ENCODE measurements around the gene LECT2.
A peak's percentile ranks its signal among the peaks of the same experiment; 100 is the strongest.

The LECT2 gene

GRCh38 chr5:135978993-135979392 lies 24.2 kb upstream of the LECT2 start:
- DNase-seq (ENCODE audit: low read depth in 2 of 3, low spot score in 1 of 3) = no peak

DNA sequence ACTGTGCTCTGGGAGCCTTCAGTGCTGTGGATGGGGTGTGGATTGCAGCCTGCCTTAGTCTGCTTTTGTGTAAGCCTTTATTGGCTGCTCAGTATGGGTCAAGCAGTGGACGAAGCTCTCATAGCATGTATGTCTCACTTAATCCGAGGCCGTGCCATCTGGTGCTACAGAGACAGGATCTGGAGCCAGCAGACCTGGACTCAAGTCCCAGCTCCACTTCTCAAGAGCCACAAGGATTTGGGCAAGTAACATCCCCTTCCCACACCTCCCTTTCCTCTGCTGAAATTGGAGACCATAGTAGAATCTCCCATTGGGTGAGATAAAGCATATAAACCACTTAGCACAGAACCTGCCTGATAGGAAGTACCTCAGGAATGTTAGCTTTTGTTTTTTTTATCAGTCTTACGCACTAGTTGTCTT lies 23.4 kb upstream of the LECT2 start:
- no peak for DNase-seq (ENCODE audit: low read depth in 2 of 3, low spot score in 1 of 3)

DNA sequence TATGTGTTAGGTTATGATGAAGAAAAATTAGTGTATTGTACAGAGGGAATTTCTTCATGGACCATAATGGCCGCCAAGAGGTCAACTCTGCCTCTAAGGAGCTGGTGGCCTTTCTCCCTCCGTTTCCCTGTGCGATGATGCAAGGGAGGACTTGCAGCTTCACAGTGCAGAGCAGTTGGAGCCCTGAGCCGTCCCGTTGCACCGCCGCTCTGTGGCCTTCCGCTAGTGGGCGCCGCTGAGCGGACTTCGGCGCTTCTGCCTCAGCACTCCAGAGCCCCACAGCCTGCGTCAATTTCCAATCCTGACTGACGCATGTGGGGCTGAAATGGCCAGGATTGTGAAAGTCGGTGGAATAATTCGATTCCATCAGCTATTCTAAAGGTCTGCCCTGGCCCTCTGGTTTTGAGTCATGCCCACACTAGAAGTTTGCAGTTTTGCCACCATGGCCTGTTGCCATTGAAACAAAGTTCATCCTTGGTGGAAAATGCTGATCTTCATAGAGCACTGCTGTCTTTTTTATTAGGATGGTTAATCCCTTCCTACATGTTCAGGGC lies 22.7 kb upstream of the LECT2 start:
- DNase-seq (ENCODE audit: low read depth in 2 of 3, low spot score in 1 of 3) = peak; percentile 25 to 35 (median 33)

DNA sequence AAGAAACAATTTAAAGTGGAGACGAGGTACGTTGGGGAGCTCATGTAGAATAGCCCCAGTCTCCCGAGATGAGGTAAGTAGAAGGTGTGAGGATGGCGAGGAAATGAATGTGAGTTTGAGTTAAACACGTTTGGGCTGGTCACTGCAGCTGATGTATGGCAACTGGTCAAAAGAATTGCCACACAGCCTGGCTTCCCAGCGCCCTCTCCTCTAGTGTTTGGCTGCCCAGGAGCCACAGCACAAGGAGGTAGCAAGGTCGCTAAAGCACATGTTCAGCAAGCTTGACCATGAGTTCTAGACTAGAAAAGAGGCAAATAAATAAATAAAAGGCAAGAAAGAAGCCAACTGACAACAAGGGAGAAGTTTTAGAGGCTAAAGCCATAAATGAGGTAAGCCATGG lies 21.4 kb upstream of the LECT2 start:
- no peak for DNase-seq (ENCODE audit: low read depth in 2 of 3, low spot score in 1 of 3)

DNA sequence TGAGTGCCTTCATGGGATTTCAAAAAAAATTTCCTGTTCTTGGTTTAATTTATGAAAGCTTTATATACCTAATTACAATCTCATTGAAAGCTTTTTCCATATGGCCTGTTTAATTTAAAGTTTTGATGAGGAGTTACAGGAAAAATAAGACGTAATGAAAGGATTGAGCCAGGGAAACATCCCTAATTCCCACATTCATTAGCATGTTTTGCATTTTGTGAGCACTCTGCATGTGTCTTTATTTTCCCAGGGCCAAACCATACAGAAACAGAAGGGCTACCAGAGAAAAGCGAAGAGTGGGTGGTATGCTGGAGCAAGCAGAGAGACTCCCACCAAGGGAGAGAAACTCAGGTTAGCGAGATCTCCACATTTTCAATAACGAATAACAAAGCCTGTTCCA lies 20.3 kb upstream of the LECT2 start:
- DNase-seq (ENCODE audit: low read depth in 2 of 3, low spot score in 1 of 3) = no peak

- no peak for DNase-seq (ENCODE audit: low read depth in 2 of 3, low spot score in 1 of 3)
Observed at GRCh38 chr5:135974021-135974600, 19.3 kb upstream of the LECT2 start.

GRCh38 chr5:135973323-135974020 lies 18.7 kb upstream of the LECT2 start:
- no peak for DNase-seq (ENCODE audit: low read depth in 2 of 3, low spot score in 1 of 3)

DNA sequence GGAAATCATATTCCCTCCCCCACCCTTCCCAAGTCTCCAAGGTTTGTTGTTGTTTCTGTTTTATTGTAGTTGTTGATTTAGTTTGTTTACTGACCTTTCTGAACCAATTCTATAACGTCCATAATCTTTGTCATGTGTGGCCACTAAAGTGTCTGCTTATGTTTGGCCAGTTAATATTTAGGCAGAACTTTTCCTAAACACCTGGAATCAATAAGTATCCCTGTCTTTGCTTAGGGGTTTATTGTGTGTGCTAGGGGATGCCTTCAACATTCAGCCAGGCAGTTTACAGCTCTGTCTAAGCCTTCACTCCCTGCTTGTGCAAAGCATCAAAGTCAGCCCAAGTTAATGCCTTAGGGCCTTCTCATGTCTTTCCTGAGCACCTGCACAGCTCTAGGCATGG lies 16.9 kb upstream of the LECT2 start:
- DNase-seq (ENCODE audit: low read depth in 2 of 3, low spot score in 1 of 3) = no peak

GRCh38 chr5:135966790-135967189 lies 12.0 kb upstream of the LECT2 start:
- DNase-seq (ENCODE audit: low read depth in 2 of 3, low spot score in 1 of 3) = no peak

GRCh38 chr5:135966165-135966564 lies 11.4 kb upstream of the LECT2 start:
- no peak for DNase-seq (ENCODE audit: low read depth in 2 of 3, low spot score in 1 of 3)

GRCh38 chr5:135965504-135965903 lies 10.7 kb upstream of the LECT2 start:
- no peak for DNase-seq (ENCODE audit: low read depth in 2 of 3, low spot score in 1 of 3)

DNA sequence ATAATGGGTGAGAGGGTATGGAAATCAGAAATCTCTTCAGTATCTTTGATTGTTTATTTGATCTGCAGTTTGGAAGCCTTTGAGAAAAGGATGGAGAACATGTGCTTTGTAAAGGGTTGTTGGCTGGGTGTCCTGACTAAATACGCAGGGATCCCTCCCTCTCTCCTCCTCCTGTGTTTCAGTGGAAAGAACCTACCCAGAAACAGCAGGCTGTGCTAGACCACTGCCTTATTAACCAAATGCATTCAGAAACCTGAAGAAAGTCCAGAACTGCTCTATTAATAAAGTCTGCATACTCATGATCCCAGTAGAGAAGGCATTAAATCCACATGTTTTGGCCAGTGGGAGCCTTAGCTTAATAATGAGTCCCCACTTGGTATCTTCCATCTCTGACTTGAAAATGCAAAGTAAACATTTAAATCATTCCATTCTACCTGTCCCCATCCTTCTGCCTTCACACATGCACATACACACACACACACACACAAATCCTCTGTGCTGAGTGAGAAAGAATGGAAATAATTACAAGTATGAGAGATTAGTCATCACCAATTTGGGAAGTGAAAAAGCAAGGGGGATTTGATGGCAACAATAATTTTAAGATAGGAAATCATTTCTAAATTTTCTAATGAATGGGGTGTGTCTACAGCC lies 10.0 kb upstream of the LECT2 start:
- no peak for DNase-seq (ENCODE audit: low read depth in 2 of 3, low spot score in 1 of 3)

- DNase-seq (ENCODE audit: low read depth in 2 of 3, low spot score in 1 of 3) = no peak
Observed at GRCh38 chr5:135955525-135955924, 742 bp upstream of the LECT2 start.

DNA sequence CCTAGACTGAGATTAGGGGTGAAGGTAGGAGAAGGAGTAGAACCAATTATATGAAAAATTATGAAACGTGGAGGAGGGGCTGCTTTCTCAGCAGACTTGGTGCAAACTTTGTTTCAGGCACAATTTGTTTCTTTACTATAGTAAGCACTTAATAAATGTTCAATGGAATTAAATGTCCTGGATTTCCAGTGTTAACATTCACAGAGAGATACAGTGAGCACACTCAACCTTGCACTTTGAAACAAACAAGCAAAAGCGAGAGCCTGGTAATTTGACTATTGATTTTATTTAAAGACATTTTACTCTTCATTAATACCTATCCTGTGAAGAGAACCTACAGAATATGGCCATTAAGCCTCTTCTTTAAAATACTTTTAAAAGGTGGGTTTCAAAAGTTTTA lies 933 bp downstream of the LECT2 start:
- no peak for DNase-seq (ENCODE audit: low read depth in 2 of 3, low spot score in 1 of 3)

- no peak for DNase-seq (ENCODE audit: low read depth in 2 of 3, low spot score in 1 of 3)
Observed at GRCh38 chr5:135952683-135953082, 2.1 kb downstream of the LECT2 start.

DNA sequence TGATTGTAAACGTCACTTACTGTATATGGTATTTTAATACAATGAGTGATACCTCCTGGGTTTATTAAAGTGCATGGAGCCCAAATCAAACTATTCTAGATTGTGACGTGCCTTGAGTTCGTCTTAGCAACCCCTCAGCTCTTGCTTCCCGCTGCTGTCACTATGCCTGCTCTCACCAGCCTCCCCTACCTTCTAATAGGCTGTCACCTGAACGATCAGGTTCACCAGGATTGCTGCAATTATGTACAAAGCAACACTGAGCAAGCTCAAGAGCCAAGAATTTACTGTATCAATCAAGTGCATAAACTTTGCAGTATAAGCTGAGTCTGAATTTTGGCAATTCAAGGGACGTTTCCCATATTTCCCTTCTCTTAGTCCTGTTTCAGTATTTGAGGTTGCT lies 3.0 kb downstream of the LECT2 start:
- no peak for DNase-seq (ENCODE audit: low read depth in 2 of 3, low spot score in 1 of 3)

GRCh38 chr5:135951257-135951656 lies 3.5 kb downstream of the LECT2 start:
- no peak for DNase-seq (ENCODE audit: low read depth in 2 of 3, low spot score in 1 of 3)

GRCh38 chr5:135950611-135951010 lies 4.2 kb downstream of the LECT2 start:
- DNase-seq (ENCODE audit: low read depth in 2 of 3, low spot score in 1 of 3) = no peak

- DNase-seq (ENCODE audit: low read depth in 2 of 3, low spot score in 1 of 3) = peak in 2 of 3 donors; percentile 4 to 20
Observed at GRCh38 chr5:135944967-135945560, 9.7 kb downstream of the LECT2 start.

DNA sequence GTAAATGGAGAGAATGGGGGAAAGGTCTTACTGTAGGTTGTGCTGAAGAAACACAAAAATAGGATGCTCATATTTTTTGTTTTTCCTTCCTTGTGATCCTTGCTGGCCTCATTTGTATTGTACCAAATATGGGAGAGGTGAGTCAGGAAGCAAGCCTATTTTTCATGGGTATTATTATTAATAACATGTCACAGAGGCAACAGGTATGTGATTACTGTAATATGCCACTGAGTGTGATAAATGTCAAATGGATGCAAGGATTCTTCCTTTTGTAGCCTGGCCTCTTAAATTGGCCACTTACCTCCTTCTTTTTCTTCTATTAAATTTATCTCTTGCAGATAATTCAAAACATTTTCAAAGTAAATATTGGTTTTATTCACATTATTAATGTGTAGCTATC lies 10.2 kb downstream of the LECT2 start:
- DNase-seq (ENCODE audit: low read depth in 2 of 3, low spot score in 1 of 3) = no peak

DNA sequence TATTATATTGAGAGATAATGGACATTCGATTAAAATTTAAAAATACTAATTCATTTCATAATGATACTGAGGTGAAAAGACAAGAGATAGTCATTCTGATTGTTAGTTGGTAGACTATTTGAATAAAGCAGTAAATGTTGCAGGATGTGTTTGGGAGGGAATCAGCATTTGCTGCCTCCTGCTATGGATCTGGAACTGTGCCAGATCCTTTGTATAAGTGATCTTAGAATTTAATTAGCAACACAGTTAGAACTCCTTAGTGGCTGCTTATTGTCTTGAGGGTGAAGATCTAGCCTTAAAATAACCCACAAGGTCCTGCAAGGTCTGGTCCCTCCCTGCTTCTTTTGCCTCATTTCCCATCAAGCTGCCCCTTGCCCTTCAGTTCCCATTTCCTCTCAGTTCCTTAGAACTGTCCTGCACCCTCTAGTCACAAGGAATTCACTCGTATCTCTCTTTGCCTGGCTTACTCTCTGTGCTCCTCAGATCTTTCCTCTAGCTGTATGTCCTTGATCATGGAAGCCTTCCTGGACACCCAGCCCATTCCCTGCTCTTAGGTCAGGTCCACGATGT lies 12.5 kb downstream of the LECT2 start:
- no peak for DNase-seq (ENCODE audit: low read depth in 2 of 3, low spot score in 1 of 3)

GRCh38 chr5:135941711-135942110 lies 13.1 kb downstream of the LECT2 start:
- no peak for DNase-seq (ENCODE audit: low read depth in 2 of 3, low spot score in 1 of 3)
